ENCODE measurements around the gene TWIST2.

- TF ChIP-seq POLR2A (IDR thresholded peaks at IDR 0.05) (no peak), CTCF (IDR thresholded peaks at IDR 0.05) (no peak)
These were observed 1.1 kb upstream of the TWIST2 start for GRCh38 chr2:238846628-238847418.
